A673 (cell line): ENCODE results near the gene GDF9. TPM values are rescaled to one million over a fixed set of nuclear protein-coding genes. Genes with fewer than 3 reads are reported as not detected.
"Not testable (repeated sequence)": the region's sequence is repeated elsewhere in the genome, so short reads cannot be mapped to it uniquely, and the experiment has no call there.

Experiments
- BruUV-seq: library from RNA; stranded (reverse); fragments of 400-500 nt; replicated peaks from 2 replicates; lab custom pipeline; 2021; lab: Mats Ljungman, UMichigan
- CTCF ChIA-PET: fragments of 300-600 bp; sonication (Branson Sonifier 250); formaldehyde crosslinking; loops from one replicate; lab custom pipeline; 2022; ENCODE audit warnings: antibody characterized with exemption; lab: Charles Lee
- POLR2A ChIA-PET: fragments of 300-600 bp; sonication (Branson Sonifier 250); formaldehyde crosslinking; loops from one replicate; lab custom pipeline; 2022; ENCODE audit warnings: antibody characterized with exemption; ENCODE audit not compliant: low non-redundant PET; lab: Charles Lee
- DNase-seq: peaks from one replicate; pipeline ENCODE4 v3.0.0-alpha.2; 2015; ENCODE audit warnings: low spot score
- H3K27ac ChIP-seq: fragments of 200-600 bp; sonication (generic); 2 replicates; pipeline ENCODE4 v1.5.1; 2016; ENCODE audit warnings: mixed run types, low read depth, mild to moderate bottlenecking, mixed read lengths, antibody characterized with exemption, low read length; ENCODE audit not compliant: poor library complexity, severe bottlenecking
- H3K27me3 ChIP-seq: fragments of 200-600 bp; sonication (generic); replicated peaks from 2 replicates; pipeline ENCODE4 v1.6.1; 2017; ENCODE audit warnings: mixed run types, low read depth, mild to moderate bottlenecking, mixed read lengths, antibody characterized with exemption, low read length; ENCODE audit not compliant: insufficient read depth, poor library complexity
- H3K36me3 ChIP-seq: fragments of 200-600 bp; sonication (generic); 2 replicates; pipeline ENCODE4 v1.6.1; 2016; ENCODE audit warnings: mixed run types, mild to moderate bottlenecking, mixed read lengths, antibody characterized with exemption, low read length; ENCODE audit not compliant: insufficient read depth, poor library complexity, severe bottlenecking
- H3K4me1 ChIP-seq: fragments of 200-600 bp; sonication (generic); 2 replicates; pipeline ENCODE4 v1.6.1; 2017; ENCODE audit warnings: mixed run types, mild to moderate bottlenecking, mixed read lengths, antibody characterized with exemption, low read length; ENCODE audit not compliant: insufficient read depth, poor library complexity, severe bottlenecking
- H3K4me3 ChIP-seq: fragments of 200-600 bp; sonication (generic); 2 replicates; pipeline ENCODE4 v1.5.1; 2016; ENCODE audit warnings: low read depth, mixed run types, mild to moderate bottlenecking, mixed read lengths, low read length; ENCODE audit not compliant: poor library complexity, severe bottlenecking
- H3K9me3 ChIP-seq: fragments of 200-600 bp; sonication (generic); 2 replicates; pipeline ENCODE4 v1.6.1; 2016; ENCODE audit warnings: mixed run types, low read depth, mild to moderate bottlenecking, mixed read lengths, antibody characterized with exemption, low read length; ENCODE audit not compliant: poor library complexity, severe bottlenecking
- EZH2 ChIP-seq: fragments of 200-600 bp; sonication (generic); IDR thresholded peaks from 2 replicates; pipeline ENCODE4 v1.6.1; 2017; ENCODE audit warnings: borderline replicate concordance, low read depth, mild to moderate bottlenecking, mixed read lengths, antibody characterized with exemption, low read length; ENCODE audit not compliant: poor library complexity, severe bottlenecking
- intact Hi-C: fragments of 100-400 bp; cut with micrococcal nuclease; formaldehyde crosslinking; loops from one replicate; pipeline ENCODE4 v1.10.0; 2022; ENCODE audit not compliant: unreplicated experiment
- total RNA-seq: library from RNA; stranded (reverse); gene quantifications from 2 replicates; pipeline ENCODE4 v1.2.3, GENCODE V29; 2021
- TF ChIP-seq, protein P1 (sequence below): fragments of 300-800, 200-600 bp; sonication (generic); conservative IDR thresholded peaks from 2 replicates; pipeline ENCODE4 v1.5.1; 2017; ENCODE audit warnings: low read depth, mild to moderate bottlenecking, antibody characterized with exemption, low read length, moderate library complexity, mixed read lengths

Gene GDF9
- total RNA-seq, 1 experiment from 2014 or later: 0.32 TPM

DNA sequence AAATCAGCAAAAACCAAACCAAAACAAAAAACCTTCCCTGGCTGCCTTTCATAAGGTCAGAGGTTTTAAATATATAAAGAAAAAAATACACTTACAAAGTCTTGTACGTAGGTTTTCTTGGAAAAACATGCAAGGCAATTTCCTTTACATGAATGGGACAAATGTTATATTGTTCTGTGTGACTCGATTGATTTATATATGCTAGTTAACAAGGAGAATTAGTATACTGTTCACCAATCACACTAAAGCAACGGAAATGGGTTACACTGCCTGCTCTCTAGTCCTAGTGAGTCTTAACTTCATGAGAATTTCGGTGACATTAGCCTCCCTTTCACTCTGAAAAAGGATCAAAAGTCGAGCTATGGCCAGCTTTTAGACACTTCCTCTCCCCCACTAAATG is 5.5 kb downstream of the GDF9 start:
- TF ChIP-seq EZH2: no peak
- TF ChIP-seq, protein P1, sequence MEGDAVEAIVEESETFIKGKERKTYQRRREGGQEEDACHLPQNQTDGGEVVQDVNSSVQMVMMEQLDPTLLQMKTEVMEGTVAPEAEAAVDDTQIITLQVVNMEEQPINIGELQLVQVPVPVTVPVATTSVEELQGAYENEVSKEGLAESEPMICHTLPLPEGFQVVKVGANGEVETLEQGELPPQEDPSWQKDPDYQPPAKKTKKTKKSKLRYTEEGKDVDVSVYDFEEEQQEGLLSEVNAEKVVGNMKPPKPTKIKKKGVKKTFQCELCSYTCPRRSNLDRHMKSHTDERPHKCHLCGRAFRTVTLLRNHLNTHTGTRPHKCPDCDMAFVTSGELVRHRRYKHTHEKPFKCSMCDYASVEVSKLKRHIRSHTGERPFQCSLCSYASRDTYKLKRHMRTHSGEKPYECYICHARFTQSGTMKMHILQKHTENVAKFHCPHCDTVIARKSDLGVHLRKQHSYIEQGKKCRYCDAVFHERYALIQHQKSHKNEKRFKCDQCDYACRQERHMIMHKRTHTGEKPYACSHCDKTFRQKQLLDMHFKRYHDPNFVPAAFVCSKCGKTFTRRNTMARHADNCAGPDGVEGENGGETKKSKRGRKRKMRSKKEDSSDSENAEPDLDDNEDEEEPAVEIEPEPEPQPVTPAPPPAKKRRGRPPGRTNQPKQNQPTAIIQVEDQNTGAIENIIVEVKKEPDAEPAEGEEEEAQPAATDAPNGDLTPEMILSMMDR: no peak
- intact Hi-C loops: loop anchor here (10.0 kb wide), 1 partner anchor 336 kb away; no protein-coding TSS in a partner anchor
- CTCF ChIA-PET: no interaction called here

DNA sequence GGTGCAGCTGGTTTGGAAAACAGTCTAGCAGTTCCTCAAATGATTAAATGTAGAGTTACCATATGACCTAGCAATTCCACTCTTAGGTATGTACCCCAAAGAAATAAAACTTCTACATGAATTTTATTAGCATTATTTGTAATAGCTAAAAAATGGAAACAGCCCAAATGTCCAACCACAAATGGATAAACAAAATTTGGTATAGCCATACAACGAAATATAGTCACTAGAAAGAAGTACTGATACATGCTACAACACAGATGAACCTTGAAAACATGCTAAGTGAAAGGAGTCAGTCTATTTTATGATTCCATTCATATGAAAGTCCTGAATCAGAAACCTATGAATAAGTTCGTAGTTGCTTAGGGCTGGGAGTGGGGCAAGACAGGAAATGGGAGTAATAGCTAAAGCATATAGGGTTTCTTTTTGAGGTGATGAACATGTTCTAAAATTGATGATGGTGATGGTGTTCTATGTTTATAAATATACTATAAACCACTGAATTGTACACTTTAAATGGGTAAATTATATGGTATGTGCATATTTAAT is 6.3 kb downstream of the GDF9 start:
- Histone ChIP-seq H3K27me3 (no peaks in the 10 kb centered on the region), H3K36me3 (no peaks in the 10 kb centered on the region), H3K4me1 (no peaks in the 10 kb centered on the region), H3K9me3 (no peaks in the 10 kb centered on the region), H3K27ac (no peak overlapping the region), H3K4me3 (no peak overlapping the region)
- TF ChIP-seq, protein P1: no peak
- TF ChIP-seq EZH2: no peak
- no peak for DNase-seq
- BruUV-seq: no TSS peak
- POLR2A ChIA-PET: no interaction called here
- CTCF ChIA-PET: no interaction called here
- intact Hi-C loops: loop anchor here (10.0 kb wide), 1 partner anchor 335 kb away; no protein-coding TSS in a partner anchor

More for the DNA sequence above, 5.5 kb downstream of the GDF9 start:
- no TSS peak for BruUV-seq
- no peaks in the 10 kb centered on the region for H3K27me3 ChIP-seq
- H3K9me3 ChIP-seq: no peaks in the 10 kb centered on the region
- no peak overlapping the region for H3K4me3 ChIP-seq
- peaks cover 4% of the 10 kb centered on the region for H3K4me1 ChIP-seq
- no peaks in the 10 kb centered on the region for H3K36me3 ChIP-seq
- no peak overlapping the region for H3K27ac ChIP-seq
- DNase-seq: no peak
- POLR2A ChIA-PET: no interaction called here

DNA sequence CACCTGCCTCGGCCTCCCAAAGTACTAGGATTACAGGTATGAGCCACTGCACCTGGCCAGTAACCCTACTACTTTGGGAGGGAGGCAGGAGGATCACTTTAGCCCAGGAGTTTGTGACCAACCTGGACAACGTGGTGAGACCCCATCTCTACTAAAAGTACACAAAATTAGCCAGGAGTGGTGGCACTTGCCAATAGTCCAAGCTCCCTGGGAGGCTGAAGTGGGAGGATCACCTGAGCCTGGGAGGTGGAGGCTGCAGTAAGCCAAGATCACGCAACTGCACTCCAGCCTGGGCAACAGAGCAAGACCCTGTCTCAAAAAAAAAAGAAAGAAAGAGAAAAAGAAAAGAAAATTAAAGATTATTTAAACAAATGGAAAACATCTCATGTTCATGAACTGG is 10.3 kb downstream of the GDF9 start:
- Histone ChIP-seq H3K27me3 (no peaks in the 10 kb centered on the region), H3K27ac (no peak overlapping the region), H3K4me1 (no peaks in the 10 kb centered on the region), H3K4me3 (no peak overlapping the region), H3K9me3 (no peaks in the 10 kb centered on the region), H3K36me3 (no peaks in the 10 kb centered on the region)
- no TSS peak for BruUV-seq
- intact Hi-C loops: no loop called here
- TF ChIP-seq, protein P1: no peak
- no peak for TF ChIP-seq EZH2
- CTCF ChIA-PET: no interaction called here
- DNase-seq: no peak
- POLR2A ChIA-PET: no interaction called here

DNA sequence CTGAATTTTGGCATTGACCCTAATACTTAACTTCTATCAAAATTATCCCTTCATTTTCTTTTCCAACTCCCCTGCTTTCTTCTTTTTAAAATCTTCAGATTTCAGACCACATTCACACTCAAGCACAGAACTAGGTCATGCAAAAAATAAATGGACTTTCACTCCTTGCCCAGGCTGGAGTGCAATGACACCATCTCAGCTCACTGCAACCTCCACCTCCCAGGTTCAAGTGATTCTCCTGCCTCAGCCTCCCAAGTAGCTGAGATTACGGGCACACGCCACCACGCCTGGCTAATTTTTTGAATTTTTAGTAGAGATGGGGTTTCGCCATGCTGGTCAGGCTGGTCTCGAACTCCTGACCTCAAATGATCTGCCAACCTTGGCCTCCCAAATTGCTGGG is 11.3 kb downstream of the GDF9 start:
- POLR2A ChIA-PET, H3K4me1 ChIP-seq, DNase-seq, H3K27me3 ChIP-seq, CTCF ChIA-PET, H3K9me3 ChIP-seq, H3K36me3 ChIP-seq, BruUV-seq, H3K27ac ChIP-seq, H3K4me3 ChIP-seq, intact Hi-C loops: not testable (repeated sequence)
